ENCODE data around the gene REXO1.
A peak's percentile ranks its signal among the peaks of the same experiment; 100 is the strongest.

- TF ChIP-seq KLF16 (tag by site-specific recombination; IDR thresholded peaks at IDR 0.05): no peak
- TF ChIP-seq CTCF (tag by site-specific recombination; IDR thresholded peaks at IDR 0.05): no peak
- TF ChIP-seq ZNF398 (tag by site-specific recombination; IDR thresholded peaks at IDR 0.05): peak; percentile 5; the same call in 1 of the 2 replicates
- no peak for TF ChIP-seq ZNF549 (tag by site-specific recombination; IDR thresholded peaks at IDR 0.05)
- TF ChIP-seq ZNF24 (tag by site-specific recombination; IDR thresholded peaks at IDR 0.05): no peak
- TF ChIP-seq ZNF324 (tag by site-specific recombination; IDR thresholded peaks at IDR 0.05): no peak
- TF ChIP-seq KLF7 (tag by site-specific recombination; IDR thresholded peaks at IDR 0.05; ENCODE audit: borderline replicate concordance): no peak
- no peak for TF ChIP-seq REST (tag by site-specific recombination; IDR thresholded peaks at IDR 0.05)
- TF ChIP-seq ZNF184 (tag by site-specific recombination; IDR thresholded peaks at IDR 0.05): no peak
- TF ChIP-seq PRDM2 (tag by site-specific recombination; IDR thresholded peaks at IDR 0.05; ENCODE audit: borderline replicate concordance): no peak
- no peak for TF ChIP-seq ELK4 (IDR thresholded peaks at IDR 0.05; ENCODE audit: borderline replicate concordance, low read depth, low read length)
- no peak for TF ChIP-seq OVOL3 (tag by site-specific recombination; IDR thresholded peaks at IDR 0.05)
Observed at GRCh38 chr19:1826557-1827521, 21.4 kb downstream of the REXO1 start.

Data from HEK293 (cell line).